Mesendoderm (in vitro differentiated cells): Measurements from ENCODE around the gene CAND2. TPM values are rescaled to one million over a fixed set of nuclear protein-coding genes. Genes with fewer than 3 reads are reported as not detected.

Source experiments
- small RNA-seq: library from polyadenylated mRNA; stranded (forward); fragments of <200 nt; extraction: miRNeasy Mini kit (QIAGEN cat#:217004); gene quantifications from one replicate; pipeline ENCODE3, GENCODE V24; 2013; ENCODE audit not compliant: insufficient read depth

Gene CAND2

Small RNA genes within 50 kb of the gene (small RNA-seq; reads per million reads assigned to genes)
- gene AC034198.1: not detected
